Spleen (tissue), 11 donors: Measurements from ENCODE around the gene ADPRM. TPM values are rescaled to one million over a fixed set of nuclear protein-coding genes. Genes with fewer than 3 reads are reported as not detected.

ENCODE experiments used
- DNase-seq: peaks from one replicate; pipeline ENCODE4 v3.0.0-alpha.2; 2020
- H3K27ac ChIP-seq, 8 donors: fragments of 200-600 bp; sonication (generic) in 7 of 8; 1 replicate in 4 of 8; 2 replicates in 4 of 8; pipeline versions ENCODE4 v1.5.0 to v1.8.0; 2016 to 2021; ENCODE audit warnings: inconsistent platforms in 4 of 8, mild to moderate bottlenecking in 4 of 8, moderate library complexity in 1 of 8
- H3K27me3 ChIP-seq, 7 donors: fragments of 200-600 bp; sonication (generic) in 6 of 7; replicated peaks in 1 of 7; 1 replicate in 4 of 7; 2 replicates in 3 of 7; pipeline versions ENCODE4 v1.5.0 to v1.8.0; 2016 to 2021; ENCODE audit warnings: inconsistent platforms in 3 of 7, mild to moderate bottlenecking in 1 of 7
- H3K36me3 ChIP-seq, 6 donors: fragments of 200-600 bp; sonication (generic) in 5 of 6; 1 replicate in 4 of 6; 2 replicates in 2 of 6; pipeline versions ENCODE4 v1.5.0 to v1.8.0; 2016 to 2021; ENCODE audit warnings: inconsistent platforms in 2 of 6
- H3K4me1 ChIP-seq, 6 donors: fragments of 200-600 bp; sonication (generic) in 5 of 6; 1 replicate in 3 of 6; 2 replicates in 3 of 6; pipeline versions ENCODE4 v1.5.0 to v1.8.0; 2016 to 2021; ENCODE audit warnings: inconsistent platforms in 3 of 6
- H3K4me3 ChIP-seq, 8 donors: fragments of 200-600 bp; sonication (generic) in 7 of 8; 1 replicate in 4 of 8; 2 replicates in 4 of 8; pipeline versions ENCODE4 v1.5.0 to v1.8.0; 2016 to 2021; ENCODE audit warnings: inconsistent platforms in 4 of 8, mild to moderate bottlenecking in 4 of 8, moderate library complexity in 2 of 8
- H3K9me3 ChIP-seq, 8 donors: fragments of 200-600 bp; sonication (generic) in 7 of 8; 1 replicate in 4 of 8; 2 replicates in 4 of 8; pipeline versions ENCODE4 v1.5.0 to v1.8.0; 2016 to 2021; ENCODE audit warnings: inconsistent platforms in 4 of 8
- POLR2A ChIP-seq, 3 donors: fragments of 450-650 bp; IDR thresholded peaks; one replicate each; pipeline ENCODE4 v1.5.1; 2017; ENCODE audit warnings: antibody characterized with exemption in 3 of 3, mild to moderate bottlenecking in 1 of 3
- POLR2AphosphoS5 ChIP-seq, 3 donors: sonication (generic); formaldehyde crosslinking; IDR thresholded peaks; one replicate each; pipeline ENCODE4 v1.5.1; 2017; ENCODE audit warnings: antibody characterized with exemption in 3 of 3
- WGBS, 5 donors: extraction: QIAGEN DNeasy Blood & Tissue Kit in 3 of 5; methylation state at CpG; one replicate each; pipeline versions ENCODE4 v1.1.5 to v1.1.7; 2013 to 2018; 5-methylcytosine and 5-hydroxymethylcytosine counted together
- intact Hi-C: fragments of 100-400 bp; cut with DNase I; formaldehyde crosslinking; loops from one replicate; pipeline ENCODE4 v1.15.0; 2023; ENCODE audit warnings: low total_unique reads
- polyA plus RNA-seq, 3 donors: library from polyadenylated mRNA; stranded (reverse); fragments of 200-250 nt; gene quantifications; one replicate each; pipeline ENCODE4 v1.2.1, GENCODE V29; 2013
- total RNA-seq, 7 donors: library from RNA; depleted of rRNA in 3 of 7; stranded (reverse); fragments of >200 nt in 3 of 7; fragmentation: NEBNext Ultra II Directional in 4 of 7; extraction: Animal tissue kit (Norgen Biotek cat#: 25700) in 4 of 7; gene quantifications; one replicate each; pipeline versions ENCODE4 v1.1.0 to v1.2.1, GENCODE V29; 2016 to 2021
- TF ChIP-seq, protein P1 (sequence below), 11 experiments: fragments of 200-600 bp in 7 of 11; fragments of 450-650 bp in 4 of 11; sonication (generic) in 4 of 11; IDR thresholded peaks in 8 of 11; conservative IDR thresholded peaks in 3 of 11; 1 replicate in 7 of 11; 2 replicates in 4 of 11; pipeline versions ENCODE4 v1.4.0 to v1.8.0; 2016 to 2021; ENCODE audit warnings: antibody characterized with exemption in 11 of 11, inconsistent platforms in 4 of 11, mild to moderate bottlenecking in 1 of 11
- donor health status: healthy with polysubstance abuse.
- donor health status: DM: no; HTN: no; CAD: no; lungs with moderate emphysema.
- donor health status: DM: no; HTN: no; CAD: no.
- donor health status: Bipolar disorder and iron deficiency.
- donor health status: healthy.
- donor health status: DM: no; HTN: no; CAD: no.
- donor health status: DM: yes; HTN: yes; CAD: no.

ADPRM gene
- total and polyA plus RNA-seq, 10 donors: 11.5 to 36.0 (median 15.8) TPM

GRCh38 chr17:10757067-10757466 is 59.7 kb downstream of the ADPRM start:
- no peak overlapping the region for H3K27ac ChIP-seq
- no peaks in the 10 kb centered on the region for H3K27me3 ChIP-seq
- TF ChIP-seq, protein P1, sequence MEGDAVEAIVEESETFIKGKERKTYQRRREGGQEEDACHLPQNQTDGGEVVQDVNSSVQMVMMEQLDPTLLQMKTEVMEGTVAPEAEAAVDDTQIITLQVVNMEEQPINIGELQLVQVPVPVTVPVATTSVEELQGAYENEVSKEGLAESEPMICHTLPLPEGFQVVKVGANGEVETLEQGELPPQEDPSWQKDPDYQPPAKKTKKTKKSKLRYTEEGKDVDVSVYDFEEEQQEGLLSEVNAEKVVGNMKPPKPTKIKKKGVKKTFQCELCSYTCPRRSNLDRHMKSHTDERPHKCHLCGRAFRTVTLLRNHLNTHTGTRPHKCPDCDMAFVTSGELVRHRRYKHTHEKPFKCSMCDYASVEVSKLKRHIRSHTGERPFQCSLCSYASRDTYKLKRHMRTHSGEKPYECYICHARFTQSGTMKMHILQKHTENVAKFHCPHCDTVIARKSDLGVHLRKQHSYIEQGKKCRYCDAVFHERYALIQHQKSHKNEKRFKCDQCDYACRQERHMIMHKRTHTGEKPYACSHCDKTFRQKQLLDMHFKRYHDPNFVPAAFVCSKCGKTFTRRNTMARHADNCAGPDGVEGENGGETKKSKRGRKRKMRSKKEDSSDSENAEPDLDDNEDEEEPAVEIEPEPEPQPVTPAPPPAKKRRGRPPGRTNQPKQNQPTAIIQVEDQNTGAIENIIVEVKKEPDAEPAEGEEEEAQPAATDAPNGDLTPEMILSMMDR (IDR thresholded peaks at IDR 0.05 in 8 of 11, conservative IDR thresholded peaks at IDR 0.05 in 3 of 11): no peak
- TF ChIP-seq POLR2AphosphoS5 (IDR thresholded peaks at IDR 0.05): no peak
- intact Hi-C loops: no loop called here
- H3K4me1 ChIP-seq: no peaks in the 10 kb centered on the region
- H3K36me3 ChIP-seq: no peaks in the 10 kb centered on the region
- no peak overlapping the region for H3K4me3 ChIP-seq
- no peak for DNase-seq
- no peaks in the 10 kb centered on the region for H3K9me3 ChIP-seq
- WGBS, 5 donors: 81 to 94% (median 85%) methylated on average over 5 to 6 of the region's 6 CpGs

DNA sequence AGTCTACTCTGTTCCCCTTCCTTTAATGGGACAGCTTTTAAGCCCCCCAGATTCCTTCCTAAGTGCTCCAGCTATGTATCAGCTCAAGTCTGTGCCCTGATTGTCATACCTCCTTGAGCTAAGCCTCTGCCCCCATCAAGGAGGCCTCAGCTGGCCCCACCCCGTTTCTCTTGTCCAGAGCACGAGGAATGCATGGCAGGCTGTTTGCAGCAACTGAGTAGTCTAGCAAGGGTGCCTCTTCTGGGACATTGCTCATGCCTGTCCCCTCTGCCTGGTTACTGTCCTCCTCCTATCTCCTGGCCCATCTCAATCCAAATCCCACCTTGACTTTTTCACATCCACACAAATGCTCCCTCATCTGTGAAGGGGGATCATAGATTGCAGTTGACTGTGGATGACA is 60.3 kb downstream of the ADPRM start:
- no peaks in the 10 kb centered on the region for H3K4me1 ChIP-seq
- no peak for DNase-seq
- H3K9me3 ChIP-seq: no peaks in the 10 kb centered on the region
- no peaks in the 10 kb centered on the region for H3K36me3 ChIP-seq
- WGBS, 5 donors: 66 to 90% (median 80%) methylated on average over 2 of the region's 2 CpGs
- H3K27ac ChIP-seq: no peak overlapping the region
- H3K4me3 ChIP-seq: no peak overlapping the region
- H3K27me3 ChIP-seq: no peaks in the 10 kb centered on the region
- intact Hi-C loops: no loop called here
- TF ChIP-seq, protein P1 (IDR thresholded peaks at IDR 0.05 in 8 of 11, conservative IDR thresholded peaks at IDR 0.05 in 3 of 11): no peak
- TF ChIP-seq POLR2AphosphoS5 (IDR thresholded peaks at IDR 0.05): no peak
- TF ChIP-seq POLR2A (IDR thresholded peaks at IDR 0.05): no peak

DNA sequence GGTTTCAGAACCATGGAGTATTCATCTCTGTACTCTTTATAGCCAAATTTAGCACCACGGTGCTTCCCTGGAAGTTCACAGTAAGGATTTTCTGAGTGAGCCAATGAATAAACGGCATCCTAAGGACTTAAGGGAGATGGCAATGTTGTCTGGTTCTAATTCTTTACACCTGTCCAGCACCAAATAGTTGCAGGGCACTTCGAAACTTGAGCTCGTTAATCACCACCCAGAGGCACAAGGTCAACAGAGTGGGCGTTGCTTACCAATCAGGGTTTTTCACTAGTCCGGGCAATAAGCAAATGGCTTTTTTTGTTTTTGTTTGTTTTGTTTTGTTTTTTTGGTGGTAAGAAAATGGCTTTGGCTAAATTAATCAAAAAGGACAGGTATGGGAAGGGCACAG is 60.7 kb downstream of the ADPRM start:
- no peaks in the 10 kb centered on the region for H3K4me1 ChIP-seq
- WGBS, 5 donors: 82 to 92% (median 90%) methylated on average over 6 of the region's 6 CpGs
- no peaks in the 10 kb centered on the region for H3K9me3 ChIP-seq
- DNase-seq: no peak
- no peak for TF ChIP-seq POLR2A (IDR thresholded peaks at IDR 0.05)
- TF ChIP-seq, protein P1 (IDR thresholded peaks at IDR 0.05 in 8 of 11, conservative IDR thresholded peaks at IDR 0.05 in 3 of 11): no peak
- TF ChIP-seq POLR2AphosphoS5 (IDR thresholded peaks at IDR 0.05): no peak
- no peak overlapping the region for H3K27ac ChIP-seq
- no peaks in the 10 kb centered on the region for H3K36me3 ChIP-seq
- no peak overlapping the region for H3K4me3 ChIP-seq
- H3K27me3 ChIP-seq: no peaks in the 10 kb centered on the region
- intact Hi-C loops: no loop called here

Other genes starting within 250 kb of the ADPRM start
- gene MYH4, start 228.0 kb upstream of the ADPRM start, total RNA-seq: not detected
- not detected for gene MYH4, start 228.0 kb upstream of the ADPRM start, polyA plus RNA-seq
- gene MYH1, start 179.1 kb upstream of the ADPRM start, total RNA-seq: under 1 TPM in 1 of 7 donors, not detected in 6; 0.03 TPM
- under 1 TPM in 2 of 3 donors, not detected in 1; 0.06 to 0.09 TPM for gene MYH1, start 179.1 kb upstream of the ADPRM start, polyA plus RNA-seq
- not detected for gene MYH2, start 147.9 kb upstream of the ADPRM start, total RNA-seq
- under 1 TPM in 2 of 3 donors, not detected in 1; 0.03 to 0.11 TPM for gene MYH2, start 147.9 kb upstream of the ADPRM start, polyA plus RNA-seq
- 1 to 10 TPM; 2.2 to 6.0 (median 3.1) TPM for gene MYH3, start 40.3 kb upstream of the ADPRM start, total RNA-seq
- 1 to 10 TPM; 4.9 to 9.0 (median 8.0) TPM for gene MYH3, start 40.3 kb upstream of the ADPRM start, polyA plus RNA-seq
- gene SCO1, start 61 bp upstream of the ADPRM start, total RNA-seq: 10 to 100 TPM; 10.8 to 31.1 (median 22.4) TPM
- 1 to 10 TPM; 5.4 to 10.0 (median 8.3) TPM for gene SCO1, start 61 bp upstream of the ADPRM start, polyA plus RNA-seq
- gene TMEM220, start 32.4 kb downstream of the ADPRM start, total RNA-seq: 10 to 100 TPM in 2 of 7 donors, 1 to 10 TPM in 5; 4.0 to 12.1 (median 6.1) TPM
- gene TMEM220, start 32.4 kb downstream of the ADPRM start, polyA plus RNA-seq: 1 to 10 TPM; 3.6 to 4.4 (median 4.3) TPM
- not detected for gene TMEM238L, start 106.5 kb downstream of the ADPRM start, total RNA-seq
- gene TMEM238L, start 106.5 kb downstream of the ADPRM start, polyA plus RNA-seq: not detected
- not detected for gene PIRT, start 140.5 kb downstream of the ADPRM start, total RNA-seq
- under 1 TPM in 1 of 3 donors, not detected in 2; 0.02 TPM for gene PIRT, start 140.5 kb downstream of the ADPRM start, polyA plus RNA-seq